ENCODE data around the gene SYT15B.
"Not testable (repeated sequence)": the region's sequence is repeated elsewhere in the genome, so short reads cannot be mapped to it uniquely, and the experiment has no call there.

SYT15B gene

GRCh38 chr10:47725047-47725446, 38.3 kb downstream of the SYT15B start:
- not testable (repeated sequence) for DNase-seq

- not testable (repeated sequence) for DNase-seq
Observed at GRCh38 chr10:47724119-47724518, 39.3 kb downstream of the SYT15B start.

GRCh38 chr10:47723362-47723761, 40.0 kb downstream of the SYT15B start:
- not testable (repeated sequence) for DNase-seq

GRCh38 chr10:47717011-47717769, 46.2 kb downstream of the SYT15B start:
- not testable (repeated sequence) for DNase-seq
